GM23338 (cell line): ENCODE measurements around the gene LTN1.

Experiments
- CREB1 ChIP-seq: fragments of 250-450 bp; sonication (Bioruptor Pico); IDR thresholded peaks from 2 replicates; pipeline ENCODE4 v1.5.0; 2020; ENCODE audit warnings: low read depth, mild to moderate bottlenecking, moderate library complexity
- EZH2 ChIP-seq: fragments of 200-600 bp; sonication (generic); IDR thresholded peaks from one replicate; pipeline ENCODE4 v1.8.0; 2017; ENCODE audit warnings: antibody characterized with exemption, mild to moderate bottlenecking, low read depth; ENCODE audit not compliant: unreplicated experiment
- EZH2phosphoT487 ChIP-seq: fragments of 200-600 bp; sonication (generic); IDR thresholded peaks from one replicate; pipeline ENCODE4 v1.8.1; 2018; ENCODE audit warnings: antibody characterized with exemption; ENCODE audit not compliant: unreplicated experiment
- JUNB ChIP-seq: IDR thresholded peaks from one replicate; pipeline ENCODE4 v1.6.1; 2016; ENCODE audit warnings: antibody characterized with exemption; ENCODE audit not compliant: unreplicated experiment
- NANOG ChIP-seq: IDR thresholded peaks from 2 replicates; pipeline ENCODE4 v1.6.1; 2016; ENCODE audit warnings: antibody characterized with exemption, borderline replicate concordance
- POLR2AphosphoS5 ChIP-seq: IDR thresholded peaks from 2 replicates; pipeline ENCODE4 v1.6.1; 2016; ENCODE audit warnings: antibody characterized with exemption, low read depth
- STAT1 ChIP-seq: IDR thresholded peaks from one replicate; pipeline ENCODE4 v1.6.1; 2016; ENCODE audit warnings: antibody characterized with exemption; ENCODE audit not compliant: unreplicated experiment
- ZNF114 ChIP-seq: fragments of 250-450 bp; sonication (Bioruptor Pico); IDR thresholded peaks from 2 replicates; pipeline ENCODE4 v1.5.0; 2020; ENCODE audit warnings: mild to moderate bottlenecking, moderate library complexity
- ZNF331 ChIP-seq: fragments of 250-450 bp; sonication (Bioruptor Pico); IDR thresholded peaks from 2 replicates; pipeline ENCODE4 v1.5.0; 2020; ENCODE audit warnings: low read depth, mild to moderate bottlenecking, moderate library complexity
- TF ChIP-seq, protein P1 (sequence below), 2 experiments: fragments of 200-600 bp in 1 of 2; sonication (generic) in 1 of 2; conservative IDR thresholded peaks; 2 replicates each; pipeline versions ENCODE4 v1.5.1 to v1.6.1; 2016 to 2017; ENCODE audit warnings: antibody characterized with exemption in 2 of 2, low read depth in 2 of 2, mild to moderate bottlenecking in 2 of 2, moderate library complexity in 1 of 2
- TF ChIP-seq, protein P2 (sequence below): IDR thresholded peaks from one replicate; pipeline ENCODE4 v1.6.1; 2018; ENCODE audit warnings: antibody characterized with exemption; ENCODE audit not compliant: unreplicated experiment
- TF ChIP-seq, protein P3 (sequence below): IDR thresholded peaks from 2 replicates; pipeline ENCODE4 v1.6.1; 2016; ENCODE audit warnings: antibody characterized with exemption

DNA sequence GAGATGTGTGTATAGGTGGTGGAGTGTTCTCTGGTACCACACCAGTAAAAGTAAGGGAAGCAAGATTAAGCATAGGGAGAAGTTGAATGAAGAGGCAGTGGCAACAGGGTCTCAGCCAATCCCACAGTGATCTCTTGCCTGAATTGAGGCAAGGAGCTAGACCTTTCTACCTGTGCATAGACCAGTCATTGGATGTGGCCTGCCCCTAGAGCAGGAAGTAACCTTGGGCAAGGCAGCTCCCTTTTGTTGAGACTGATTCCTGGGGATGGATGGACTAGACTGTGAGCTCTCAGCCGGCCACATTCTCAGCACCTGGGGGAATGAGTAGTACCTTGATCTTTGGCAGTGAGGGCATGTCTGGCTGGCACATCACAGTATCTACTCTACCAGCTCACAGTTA, 38.2 kb upstream of the LTN1 start:
- TF ChIP-seq, protein P1, sequence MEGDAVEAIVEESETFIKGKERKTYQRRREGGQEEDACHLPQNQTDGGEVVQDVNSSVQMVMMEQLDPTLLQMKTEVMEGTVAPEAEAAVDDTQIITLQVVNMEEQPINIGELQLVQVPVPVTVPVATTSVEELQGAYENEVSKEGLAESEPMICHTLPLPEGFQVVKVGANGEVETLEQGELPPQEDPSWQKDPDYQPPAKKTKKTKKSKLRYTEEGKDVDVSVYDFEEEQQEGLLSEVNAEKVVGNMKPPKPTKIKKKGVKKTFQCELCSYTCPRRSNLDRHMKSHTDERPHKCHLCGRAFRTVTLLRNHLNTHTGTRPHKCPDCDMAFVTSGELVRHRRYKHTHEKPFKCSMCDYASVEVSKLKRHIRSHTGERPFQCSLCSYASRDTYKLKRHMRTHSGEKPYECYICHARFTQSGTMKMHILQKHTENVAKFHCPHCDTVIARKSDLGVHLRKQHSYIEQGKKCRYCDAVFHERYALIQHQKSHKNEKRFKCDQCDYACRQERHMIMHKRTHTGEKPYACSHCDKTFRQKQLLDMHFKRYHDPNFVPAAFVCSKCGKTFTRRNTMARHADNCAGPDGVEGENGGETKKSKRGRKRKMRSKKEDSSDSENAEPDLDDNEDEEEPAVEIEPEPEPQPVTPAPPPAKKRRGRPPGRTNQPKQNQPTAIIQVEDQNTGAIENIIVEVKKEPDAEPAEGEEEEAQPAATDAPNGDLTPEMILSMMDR (conservative IDR thresholded peaks at IDR 0.05; ENCODE audit: low read depth in 2 of 2): no peak
- no peak for TF ChIP-seq POLR2AphosphoS5
- TF ChIP-seq EZH2: no peak
- no peak for TF ChIP-seq EZH2phosphoT487
- no peak for TF ChIP-seq JUNB
- TF ChIP-seq, protein P2, sequence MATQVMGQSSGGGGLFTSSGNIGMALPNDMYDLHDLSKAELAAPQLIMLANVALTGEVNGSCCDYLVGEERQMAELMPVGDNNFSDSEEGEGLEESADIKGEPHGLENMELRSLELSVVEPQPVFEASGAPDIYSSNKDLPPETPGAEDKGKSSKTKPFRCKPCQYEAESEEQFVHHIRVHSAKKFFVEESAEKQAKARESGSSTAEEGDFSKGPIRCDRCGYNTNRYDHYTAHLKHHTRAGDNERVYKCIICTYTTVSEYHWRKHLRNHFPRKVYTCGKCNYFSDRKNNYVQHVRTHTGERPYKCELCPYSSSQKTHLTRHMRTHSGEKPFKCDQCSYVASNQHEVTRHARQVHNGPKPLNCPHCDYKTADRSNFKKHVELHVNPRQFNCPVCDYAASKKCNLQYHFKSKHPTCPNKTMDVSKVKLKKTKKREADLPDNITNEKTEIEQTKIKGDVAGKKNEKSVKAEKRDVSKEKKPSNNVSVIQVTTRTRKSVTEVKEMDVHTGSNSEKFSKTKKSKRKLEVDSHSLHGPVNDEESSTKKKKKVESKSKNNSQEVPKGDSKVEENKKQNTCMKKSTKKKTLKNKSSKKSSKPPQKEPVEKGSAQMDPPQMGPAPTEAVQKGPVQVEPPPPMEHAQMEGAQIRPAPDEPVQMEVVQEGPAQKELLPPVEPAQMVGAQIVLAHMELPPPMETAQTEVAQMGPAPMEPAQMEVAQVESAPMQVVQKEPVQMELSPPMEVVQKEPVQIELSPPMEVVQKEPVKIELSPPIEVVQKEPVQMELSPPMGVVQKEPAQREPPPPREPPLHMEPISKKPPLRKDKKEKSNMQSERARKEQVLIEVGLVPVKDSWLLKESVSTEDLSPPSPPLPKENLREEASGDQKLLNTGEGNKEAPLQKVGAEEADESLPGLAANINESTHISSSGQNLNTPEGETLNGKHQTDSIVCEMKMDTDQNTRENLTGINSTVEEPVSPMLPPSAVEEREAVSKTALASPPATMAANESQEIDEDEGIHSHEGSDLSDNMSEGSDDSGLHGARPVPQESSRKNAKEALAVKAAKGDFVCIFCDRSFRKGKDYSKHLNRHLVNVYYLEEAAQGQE: no peak
- TF ChIP-seq NANOG: no peak
- no peak for TF ChIP-seq ZNF114 (CRISPR knock-in tag)
- TF ChIP-seq CREB1 (CRISPR knock-in tag): no peak
- no peak for TF ChIP-seq ZNF331 (CRISPR knock-in tag)
- TF ChIP-seq, protein P3, sequence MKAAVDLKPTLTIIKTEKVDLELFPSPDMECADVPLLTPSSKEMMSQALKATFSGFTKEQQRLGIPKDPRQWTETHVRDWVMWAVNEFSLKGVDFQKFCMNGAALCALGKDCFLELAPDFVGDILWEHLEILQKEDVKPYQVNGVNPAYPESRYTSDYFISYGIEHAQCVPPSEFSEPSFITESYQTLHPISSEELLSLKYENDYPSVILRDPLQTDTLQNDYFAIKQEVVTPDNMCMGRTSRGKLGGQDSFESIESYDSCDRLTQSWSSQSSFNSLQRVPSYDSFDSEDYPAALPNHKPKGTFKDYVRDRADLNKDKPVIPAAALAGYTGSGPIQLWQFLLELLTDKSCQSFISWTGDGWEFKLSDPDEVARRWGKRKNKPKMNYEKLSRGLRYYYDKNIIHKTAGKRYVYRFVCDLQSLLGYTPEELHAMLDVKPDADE: no peak
- TF ChIP-seq STAT1: no peak
